SK-N-SH (cell line): ENCODE results near the gene ATG4B. TPM values are rescaled to one million over a fixed set of nuclear protein-coding genes. Genes with fewer than 3 reads are reported as not detected.
A peak's percentile ranks its signal among the peaks of the same experiment; 100 is the strongest.

Experiments used
- CTCF ChIA-PET: fragments of 300-600, 350-600 bp; formaldehyde crosslinking; extraction: SDS; loops from one replicate; lab custom pipeline; 2021; lab: Yijun Ruan, JAX
- POLR2A ChIA-PET: fragments of 350-600 bp; sonication (Branson Sonifier 250); formaldehyde crosslinking; extraction: SDS; loops from one replicate; lab custom pipeline; 2020; ENCODE audit warnings: antibody characterized with exemption, inconsistent platforms; lab: Yijun Ruan, JAX
- DNase-seq: peaks from one replicate; pipeline ENCODE4 v3.0.0; 2012
- H2AFZ ChIP-seq: fragments of 200-600 bp; sonication (generic); 2 replicates; pipeline ENCODE4 v1.8.1; 2016; ENCODE audit warnings: antibody characterized with exemption, mild to moderate bottlenecking, low read depth
- H3F3A ChIP-seq: fragments of 200-600 bp; sonication (generic); replicated peaks from 2 replicates; pipeline ENCODE3; 2016; ENCODE audit warnings: antibody characterized with exemption, mild to moderate bottlenecking; ENCODE audit not compliant: insufficient read depth
- H3K27ac ChIP-seq, 2 experiments: fragments of 200-500 bp in 1 of 2; fragments of 200-600 bp in 1 of 2; sonication (Bioruptor generic) in 1 of 2; sonication (generic), shearing (Covaris generic) in 1 of 2; 2 replicates each; pipeline versions ENCODE4 v1.5.1 to v1.6.1; 2014 to 2016; ENCODE audit warnings: low read depth in 2 of 2, inconsistent platforms in 1 of 2, low read length in 1 of 2, mild to moderate bottlenecking in 1 of 2, mixed read lengths in 1 of 2
- H3K27me3 ChIP-seq: fragments of 200-600 bp; sonication (generic), shearing (Covaris generic); 2 replicates; pipeline ENCODE4 v1.6.1; 2016; ENCODE audit warnings: mixed run types; ENCODE audit not compliant: insufficient read depth
- H3K36me3 ChIP-seq, 2 experiments: fragments of 200-500 bp in 1 of 2; fragments of 200-600 bp in 1 of 2; sonication (Bioruptor generic) in 1 of 2; sonication (generic) in 1 of 2; replicated peaks in 1 of 2; 2 replicates each; pipeline versions ENCODE3 to v1.5.1; 2014 to 2016; ENCODE audit warnings: low read length in 1 of 2, mild to moderate bottlenecking in 1 of 2; ENCODE audit not compliant: insufficient read depth in 2 of 2, control insufficient read depth in 1 of 2
- H3K4me1 ChIP-seq, 2 experiments: fragments of 200-500 bp in 1 of 2; fragments of 200-600 bp in 1 of 2; sonication (Bioruptor generic) in 1 of 2; sonication (generic), shearing (Covaris generic) in 1 of 2; 2 replicates each; pipeline versions ENCODE4 v1.5.1 to v1.6.1; 2014 to 2016; ENCODE audit warnings: low read depth in 1 of 2, low read length in 1 of 2, mixed run types in 1 of 2; ENCODE audit not compliant: insufficient read depth in 2 of 2, control insufficient read depth in 1 of 2
- H3K4me2 ChIP-seq: fragments of 200-600 bp; sonication (generic), shearing (Covaris generic); 2 replicates; pipeline ENCODE4 v1.6.1; 2017; ENCODE audit warnings: mixed run types
- H3K4me3 ChIP-seq, 2 experiments: fragments of 200-500 bp in 1 of 2; fragments of 200-600 bp in 1 of 2; sonication (Bioruptor generic) in 1 of 2; sonication (generic), shearing (Covaris generic) in 1 of 2; 2 replicates each; pipeline versions ENCODE4 v1.5.1 to v1.8.1; 2014 to 2016; ENCODE audit warnings: low read depth in 2 of 2, inconsistent platforms in 1 of 2, low read length in 1 of 2, mild to moderate bottlenecking in 1 of 2, mixed read lengths in 1 of 2, moderate library complexity in 1 of 2
- H3K79me2 ChIP-seq: fragments of 200-600 bp; sonication (generic); 2 replicates; pipeline ENCODE4 v1.8.1; 2017; ENCODE audit warnings: mild to moderate bottlenecking; ENCODE audit not compliant: insufficient read depth
- H3K9ac ChIP-seq: fragments of 200-600 bp; sonication (generic); 2 replicates; pipeline ENCODE4 v1.6.1; 2017; ENCODE audit warnings: mixed run types
- H3K9me2 ChIP-seq: fragments of 200-600 bp; sonication (generic); 2 replicates; pipeline ENCODE4 v1.6.1; 2017; ENCODE audit warnings: mixed run types
- H3K9me3 ChIP-seq: fragments of 200-600 bp; sonication (generic); 2 replicates; pipeline ENCODE4 v1.6.1; 2017; ENCODE audit warnings: mixed run types, mild to moderate bottlenecking, moderate library complexity
- H4K20me1 ChIP-seq: fragments of 200-600 bp; sonication (generic); 2 replicates; pipeline ENCODE4 v1.6.1; 2017; ENCODE audit warnings: mild to moderate bottlenecking, mixed run types; ENCODE audit not compliant: insufficient read depth
- CHD2 ChIP-seq: fragments of 150-350 bp; IDR thresholded peaks from 2 replicates; pipeline ENCODE4 v1.6.1; 2018; ENCODE audit warnings: low read length; ENCODE audit not compliant: partially characterized antibody
- CTCF ChIP-seq: fragments of 200-600 bp; sonication (generic); IDR thresholded peaks from 2 replicates; pipeline ENCODE4 v1.6.1; 2017; ENCODE audit warnings: antibody characterized with exemption, mild to moderate bottlenecking, moderate library complexity
- EZH2phosphoT487 ChIP-seq: fragments of 200-600 bp; sonication (generic); IDR thresholded peaks from 2 replicates; pipeline ENCODE4 v1.6.1; 2017; ENCODE audit warnings: low read depth, mixed run types, mild to moderate bottlenecking, antibody characterized with exemption, moderate library complexity, borderline replicate concordance
- FOXJ3 ChIP-seq: sonication (generic); formaldehyde crosslinking; IDR thresholded peaks from 2 replicates; pipeline ENCODE4 v1.5.1; 2020; ENCODE audit warnings: mild to moderate bottlenecking, missing genetic modification reagents
- FOXM1 ChIP-seq: IDR thresholded peaks from 2 replicates; pipeline ENCODE4 v1.4.0; 2012; ENCODE audit warnings: low read depth, mild to moderate bottlenecking
- IRF3 ChIP-seq: fragments of 150-350 bp; IDR thresholded peaks from 2 replicates; pipeline ENCODE4 v1.6.1; 2016; ENCODE audit warnings: mild to moderate bottlenecking, low read depth, low read length
- MAX ChIP-seq: IDR thresholded peaks from 2 replicates; pipeline ENCODE4 v1.4.0; 2012; ENCODE audit warnings: low read depth
- MEF2A ChIP-seq: IDR thresholded peaks from 2 replicates; pipeline ENCODE4 v1.4.0; 2012; ENCODE audit warnings: low read depth, borderline replicate concordance
- MXI1 ChIP-seq: IDR thresholded peaks from 2 replicates; pipeline ENCODE4 v1.6.1; 2012; ENCODE audit warnings: mild to moderate bottlenecking, low read depth, low read length, improper control_type of control experiment
- NFIC ChIP-seq: IDR thresholded peaks from 2 replicates; pipeline ENCODE4 v1.4.0; 2012; ENCODE audit warnings: borderline replicate concordance
- POLR2AphosphoS5 ChIP-seq: IDR thresholded peaks from 2 replicates; pipeline ENCODE4 v1.6.1; 2012; ENCODE audit warnings: low read depth, low read length
- RAD21 ChIP-seq: IDR thresholded peaks from 2 replicates; pipeline ENCODE4 v1.6.1; 2012; ENCODE audit warnings: mild to moderate bottlenecking, low read length
- REST ChIP-seq: IDR thresholded peaks from 2 replicates; pipeline ENCODE4 v1.6.1; 2012; ENCODE audit warnings: mild to moderate bottlenecking, low read depth, low read length, moderate library complexity
- RFX5 ChIP-seq: IDR thresholded peaks from 2 replicates; pipeline ENCODE4 v1.6.1; 2012; ENCODE audit warnings: mild to moderate bottlenecking, improper control_type of control experiment, low read length
- RXRA ChIP-seq: IDR thresholded peaks from 2 replicates; pipeline ENCODE4 v1.4.0; 2012; ENCODE audit warnings: low read depth, mild to moderate bottlenecking, borderline replicate concordance
- TAF1 ChIP-seq: IDR thresholded peaks from 2 replicates; pipeline ENCODE4 v1.6.1; 2012; ENCODE audit warnings: low read depth, mild to moderate bottlenecking, low read length, moderate library complexity, borderline replicate concordance
- USF1 ChIP-seq: IDR thresholded peaks from 2 replicates; pipeline ENCODE4 v1.4.0; 2012; ENCODE audit warnings: low read depth, borderline replicate concordance
- USF2 ChIP-seq: fragments of 150-350 bp; IDR thresholded peaks from 2 replicates; pipeline ENCODE4 v1.6.1; 2017; ENCODE audit warnings: antibody characterized with exemption, low read length, low read depth, borderline replicate concordance
- YY1 ChIP-seq: IDR thresholded peaks from 2 replicates; pipeline ENCODE4 v1.4.0; 2012; ENCODE audit warnings: low read depth, mild to moderate bottlenecking
- ZBTB33 ChIP-seq: IDR thresholded peaks from 2 replicates; pipeline ENCODE4 v1.4.0; 2012; ENCODE audit warnings: low read depth, borderline replicate concordance
- WGBS: methylation state at CpG from one replicate; pipeline ENCODE4 v1.1.6; 2017; ENCODE audit warnings: low lambda C conversion rate; 5-methylcytosine and 5-hydroxymethylcytosine counted together
- polyA plus RNA-seq, 3 experiments: library from polyadenylated mRNA; depleted of rRNA; stranded (reverse); fragments of >200 nt; gene quantifications; 2 replicates each; pipeline ENCODE4 v1.2.3, GENCODE V29; 2012

ATG4B gene
- polyA plus RNA-seq, 1 of the 3 experiments (the other 2 are of a cell fraction), result 107 TPM

- Histone ChIP-seq H2AFZ (peak within 1 kb of the TSS; percentile 83), H3K9ac (peak within 1 kb of the TSS; percentile 96), H4K20me1 (no peaks in the 10 kb centered on the region), H3K36me3 (peaks cover 17 to 50% of the 10 kb centered on the region in 2 experiments), H3K4me3 (peak within 1 kb of the TSS; percentile 83 to 92), H3K27ac (peak within 1 kb of the TSS; percentile 78 to 84), H3K27me3 (no peaks in the 10 kb centered on the region), H3K79me2 (peaks cover 74% of the 10 kb centered on the region), H3K9me2 (no peaks in the 10 kb centered on the region), H3K4me1 (peaks cover 6 to 10% of the 10 kb centered on the region in 2 experiments), H3K9me3 (no peaks in the 10 kb centered on the region), H3K4me2 (peak within 1 kb of the TSS; percentile 88), H3F3A (peaks cover 10% of the 10 kb centered on the region)
- 0% methylated on average over 3 of the region's 102 CpGs for WGBS
- DNase-seq, result peak; percentile 99
- POLR2A ChIA-PET, result interaction anchor here (1.0 to 1.3 kb wide), 3 partner anchors 10 to 196 kb away, joined by 4 to 8 read pairs (median 6); partner anchors contain the start of gene ING5
- CTCF ChIA-PET, result interaction anchor here (0.6 to 1.8 kb wide), 5 partner anchors 13 to 190 kb away, joined by 3 to 9 read pairs (median 3); partner anchors contain the start of gene ING5
- no peak for TF ChIP-seq CTCF
- TF ChIP-seq RAD21, result no peak
- peak; percentile 91 for TF ChIP-seq YY1
- 0 out of 2 replicates have a peak, but pooled peaks have one; percentile 37 for TF ChIP-seq RFX5
- TF ChIP-seq USF1, result 0 out of 2 replicates have a peak, but pooled peaks have one; percentile 2
- no peak for TF ChIP-seq USF2
- TF ChIP-seq ZBTB33, result no peak
- no peak for TF ChIP-seq EZH2phosphoT487
- no peak for TF ChIP-seq FOXJ3
- peak; percentile 83; the same call in 1 of the 2 replicates for TF ChIP-seq TAF1
- TF ChIP-seq RXRA, result no peak
- 0 out of 2 replicates have a peak, but pooled peaks have one; percentile 55 for TF ChIP-seq REST
- TF ChIP-seq MXI1, result peak; percentile 87
- TF ChIP-seq NFIC, result no peak
- TF ChIP-seq MAX, result peak; percentile 53
- peak; percentile 86 for TF ChIP-seq FOXM1
- TF ChIP-seq IRF3, result peak; percentile 61
- TF ChIP-seq POLR2AphosphoS5, result peak; percentile 70
- TF ChIP-seq CHD2, result peak; percentile 70
- TF ChIP-seq MEF2A, result no peak
Measured at GRCh38 chr2:241686650-241687425, 49.3 kb downstream of the ATG4B start, which contains the start of gene DTYMK. Gene DTYMK (minus strand): TSS chr2:241686815. CDS start chr2:241686783, 32 bp downstream.
